NCI-H748 treated with DMSO at 0.1 percent for 48 hours (cell line): ENCODE measurements around the gene ASTN2.

ENCODE experiments used
- DNase-seq: peaks from one replicate; lab custom pipeline; 2025; lab: John Stamatoyannopoulos, UW

Gene ASTN2

DNA sequence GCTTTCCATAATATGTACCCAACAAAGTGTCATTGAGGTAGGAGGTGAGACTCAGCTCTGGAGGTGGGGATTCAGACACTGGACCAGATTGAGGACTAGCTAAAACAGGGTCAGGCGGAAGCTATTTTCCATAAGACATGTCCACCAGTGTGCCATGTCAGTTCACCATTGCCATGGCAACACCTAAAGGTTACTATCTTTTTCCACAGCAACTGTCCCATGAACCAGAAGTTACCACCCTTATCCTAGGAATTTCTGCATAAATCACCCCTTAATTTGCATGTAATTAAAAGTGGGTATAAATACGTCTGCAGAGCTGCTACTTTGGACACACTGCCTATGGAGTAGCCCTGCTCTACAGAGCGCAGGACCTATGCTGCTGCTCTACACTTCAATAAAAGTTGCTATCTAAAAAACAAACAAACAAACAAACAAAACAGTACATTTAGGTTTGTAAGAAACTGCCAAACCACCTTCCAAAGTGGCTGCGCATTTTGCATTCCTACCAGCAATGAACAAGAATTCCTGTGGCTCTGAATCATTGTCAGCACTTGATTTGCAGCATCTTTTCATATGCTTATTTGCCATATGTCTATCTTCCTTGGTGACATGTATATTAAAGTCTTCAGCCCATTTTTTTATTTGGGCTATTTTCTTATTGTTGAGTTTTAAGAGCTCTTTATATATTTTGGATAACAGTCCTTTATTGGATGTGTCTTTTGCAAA lies 745.7 kb downstream of the ASTN2 start:
- no peak for DNase-seq

DNA sequence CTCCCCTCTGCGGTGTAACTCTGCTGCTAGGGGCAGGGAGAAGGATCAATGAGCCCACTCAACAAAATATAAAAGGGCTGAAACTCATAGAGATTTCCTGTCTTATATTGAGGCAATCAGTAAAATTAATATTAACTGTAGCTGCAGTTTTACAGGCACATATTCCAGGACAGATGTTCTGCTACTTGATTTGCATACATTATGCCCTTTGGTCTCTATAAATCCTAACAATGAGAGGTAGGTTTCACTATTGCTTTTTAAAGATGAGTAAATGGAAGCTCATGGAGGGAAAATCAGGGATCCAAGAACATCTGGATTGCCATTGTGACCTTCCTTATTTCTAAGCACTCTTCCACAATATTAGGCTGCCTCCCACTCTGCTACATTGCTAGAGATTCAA lies 751.3 kb downstream of the ASTN2 start:
- DNase-seq, result no peak

DNA sequence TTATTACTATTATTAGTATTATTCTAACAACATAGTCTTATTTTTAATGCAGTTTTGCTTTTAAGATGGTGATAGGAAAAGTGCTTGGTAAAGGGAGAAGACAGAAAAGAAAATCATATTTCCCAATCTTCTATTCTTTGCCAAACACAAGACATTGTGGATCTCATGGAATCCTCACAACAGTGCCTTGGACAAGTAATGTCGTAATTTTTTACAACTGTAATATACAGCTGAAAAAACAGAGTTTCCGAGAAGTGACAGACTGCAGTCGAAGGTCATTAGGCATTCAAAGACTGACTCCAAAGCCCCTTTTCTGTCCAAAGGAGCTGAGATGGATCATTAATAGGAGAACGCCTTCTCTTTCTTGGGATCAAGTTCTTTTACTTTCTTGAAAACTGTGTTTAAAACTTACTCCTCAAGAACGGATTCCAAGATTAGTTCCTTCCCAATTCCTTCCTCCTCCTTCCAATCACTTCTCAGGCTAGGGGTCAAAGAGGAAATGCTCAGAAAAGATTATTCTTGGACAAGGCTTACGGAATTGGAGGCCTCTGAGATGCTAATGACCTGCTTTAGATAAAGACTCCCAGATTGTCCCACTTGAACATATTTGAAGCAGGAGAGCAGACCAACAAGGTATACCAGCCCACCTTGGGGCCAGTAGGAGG lies 752.1 kb downstream of the ASTN2 start:
- no peak for DNase-seq

DNA sequence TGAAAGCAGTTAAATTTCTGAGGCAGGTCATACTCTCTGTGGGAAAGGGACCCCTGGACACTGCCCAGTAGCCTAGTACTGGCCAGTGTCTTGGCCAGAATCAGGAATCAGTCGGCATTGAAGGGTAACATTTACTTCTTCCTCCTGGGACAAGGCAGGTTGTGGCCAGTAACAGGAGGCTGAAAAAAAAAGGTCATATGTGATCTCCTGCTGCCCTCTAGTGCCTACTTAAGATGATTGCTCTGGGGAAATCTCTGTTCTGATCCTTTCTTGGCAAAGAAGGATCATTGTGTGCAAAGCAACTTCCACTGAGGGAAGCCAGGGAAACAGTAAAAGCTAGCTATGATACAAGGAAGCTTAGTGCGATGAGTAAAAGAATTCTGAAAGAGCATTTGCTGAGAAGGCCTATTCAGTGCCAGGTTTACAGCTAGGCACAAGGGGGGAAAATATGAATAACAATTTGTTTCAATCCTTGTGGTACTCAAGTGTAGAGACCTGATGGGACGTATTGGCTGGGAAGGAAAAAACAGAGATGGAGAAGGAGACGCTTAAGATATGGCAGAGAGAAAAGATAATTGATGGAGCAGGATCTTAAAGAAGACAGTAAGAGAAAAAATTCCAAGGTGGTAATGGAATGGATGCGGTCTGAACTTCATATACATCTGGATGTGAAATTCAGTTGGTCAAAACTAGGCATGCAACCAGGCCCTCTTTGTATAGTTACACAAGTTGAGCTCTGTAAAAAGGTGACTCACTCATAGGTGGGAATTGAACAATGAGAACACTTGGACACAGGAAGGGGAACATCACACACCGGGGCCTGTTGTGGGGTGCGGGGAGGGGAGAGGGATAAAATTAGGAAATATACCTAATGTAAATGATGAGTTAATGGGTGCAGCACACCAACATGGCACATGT lies 753.6 kb downstream of the ASTN2 start:
- peak; percentile 63 for DNase-seq

DNA sequence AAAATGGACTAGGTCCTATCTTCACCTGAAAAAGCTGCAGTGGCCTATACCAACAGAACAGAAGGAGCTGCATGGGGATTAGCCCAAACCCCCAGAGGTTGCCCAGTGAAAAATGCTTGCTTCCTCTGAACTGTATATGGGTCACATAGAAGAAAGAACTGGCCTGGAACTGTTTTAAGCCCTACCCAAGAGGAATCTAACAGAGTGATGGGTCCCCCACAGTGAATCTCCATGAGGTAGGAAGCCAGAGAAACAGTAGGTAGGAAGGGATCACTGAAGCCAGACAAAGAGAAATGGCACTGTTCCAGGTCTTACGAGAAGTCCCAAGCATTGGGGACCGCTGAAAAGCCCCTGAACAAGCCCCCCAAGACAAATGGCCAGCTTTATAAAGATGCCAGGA lies 756.6 kb downstream of the ASTN2 start:
- no peak for DNase-seq

DNA sequence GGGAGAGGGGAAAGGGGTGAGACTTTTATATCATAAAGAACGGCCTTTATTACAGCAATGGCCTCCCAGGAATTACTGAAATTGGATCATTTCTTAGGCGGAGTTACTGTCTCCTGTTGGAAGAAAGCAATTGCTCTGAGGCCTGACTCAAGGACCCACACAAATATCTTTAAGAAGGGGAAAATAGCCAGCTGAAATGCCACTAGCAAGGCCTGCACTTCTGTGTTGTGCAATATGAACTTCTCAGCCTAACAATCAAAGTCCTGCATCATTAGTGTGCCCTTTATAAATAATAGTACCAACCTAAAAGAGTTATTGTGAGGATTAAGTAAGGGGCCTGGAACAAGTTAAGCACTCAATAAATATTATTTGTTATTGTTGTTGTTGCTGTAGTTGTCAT lies 757.9 kb downstream of the ASTN2 start:
- no peak for DNase-seq

DNA sequence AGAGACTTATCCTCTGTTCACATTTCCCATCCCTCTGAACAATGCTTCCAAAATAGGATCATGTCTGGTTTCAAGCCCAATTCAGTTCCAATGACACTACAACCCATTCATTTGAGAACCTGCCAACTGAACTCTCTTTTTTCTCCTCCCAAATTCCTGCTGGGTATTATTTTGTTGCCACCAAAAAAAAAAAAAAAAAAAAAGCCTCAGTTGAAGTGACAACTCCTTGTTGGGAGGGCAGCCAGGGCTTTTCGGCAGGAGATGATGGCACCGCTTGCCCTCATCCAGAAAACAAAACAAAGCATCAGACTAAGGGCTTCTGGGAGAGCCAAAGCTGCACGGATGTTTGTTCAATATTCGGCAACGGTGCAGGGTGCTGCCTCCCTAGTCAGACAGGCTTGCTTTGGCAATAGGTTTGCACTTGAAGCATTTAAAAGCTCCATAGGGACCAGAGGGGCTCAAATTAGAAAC lies 758.3 kb downstream of the ASTN2 start:
- DNase-seq, result no peak

DNA sequence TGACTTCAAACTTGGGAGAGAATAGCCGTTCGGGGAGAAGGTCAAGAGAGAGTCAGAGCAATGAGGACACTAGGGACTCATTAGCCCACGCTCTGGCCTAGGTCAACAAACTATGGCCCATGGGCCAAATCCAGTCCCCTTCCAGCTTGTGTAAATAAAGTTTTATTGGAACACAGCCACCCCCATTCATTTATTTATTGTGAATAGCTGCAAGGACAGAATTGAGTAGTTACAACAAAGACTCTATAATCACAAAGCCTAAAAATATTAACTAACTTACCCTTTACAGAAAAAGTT lies 760.9 kb downstream of the ASTN2 start:
- DNase-seq, result no peak

DNA sequence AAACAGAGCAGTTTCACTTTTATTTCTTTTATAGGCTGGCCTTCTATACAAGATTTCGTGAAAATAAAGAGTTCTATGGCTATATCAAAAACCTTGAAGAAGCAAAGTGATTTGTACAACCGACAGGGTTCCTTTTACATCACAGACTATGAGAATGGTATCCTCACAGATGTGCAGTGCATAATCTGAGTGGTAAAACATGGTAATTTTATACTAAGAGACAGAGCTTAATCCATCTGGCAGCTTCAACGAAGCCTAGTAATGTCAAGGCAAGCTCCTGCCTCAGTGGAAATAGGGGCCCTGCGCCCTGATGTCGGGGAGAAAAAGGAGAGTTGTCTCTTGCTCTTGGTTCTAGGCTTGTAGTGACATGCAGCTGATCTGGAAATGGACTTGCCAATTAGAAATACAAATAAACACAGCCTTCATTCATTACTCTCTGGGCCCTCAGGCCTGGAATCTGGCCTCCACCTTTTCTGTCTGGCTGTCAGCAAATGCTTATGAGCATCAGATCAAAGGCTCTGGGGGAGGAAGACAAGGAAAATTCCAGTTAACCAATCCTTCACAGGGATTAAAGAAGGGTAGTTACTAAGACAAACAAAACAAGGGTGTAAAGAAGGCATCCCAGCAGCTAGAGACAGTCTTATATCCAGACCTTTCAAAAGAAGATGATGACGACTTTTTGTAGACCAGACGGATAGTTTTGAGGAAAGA lies 761.4 kb downstream of the ASTN2 start:
- DNase-seq, result no peak

DNA sequence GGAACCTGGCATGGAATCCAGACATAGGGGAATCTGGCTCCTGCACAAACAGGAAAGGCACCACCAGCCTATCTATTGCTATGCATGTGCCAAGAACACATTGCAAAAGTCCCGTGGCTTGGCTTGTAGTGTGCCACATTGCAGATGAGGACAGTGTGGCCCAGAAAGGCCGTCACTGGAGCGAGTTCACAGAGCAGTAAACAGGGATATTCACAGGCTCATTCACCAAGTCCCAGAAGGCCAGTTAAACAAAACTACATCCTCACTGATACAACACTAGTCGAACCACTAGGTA lies 767.4 kb downstream of the ASTN2 start:
- no peak for DNase-seq

DNA sequence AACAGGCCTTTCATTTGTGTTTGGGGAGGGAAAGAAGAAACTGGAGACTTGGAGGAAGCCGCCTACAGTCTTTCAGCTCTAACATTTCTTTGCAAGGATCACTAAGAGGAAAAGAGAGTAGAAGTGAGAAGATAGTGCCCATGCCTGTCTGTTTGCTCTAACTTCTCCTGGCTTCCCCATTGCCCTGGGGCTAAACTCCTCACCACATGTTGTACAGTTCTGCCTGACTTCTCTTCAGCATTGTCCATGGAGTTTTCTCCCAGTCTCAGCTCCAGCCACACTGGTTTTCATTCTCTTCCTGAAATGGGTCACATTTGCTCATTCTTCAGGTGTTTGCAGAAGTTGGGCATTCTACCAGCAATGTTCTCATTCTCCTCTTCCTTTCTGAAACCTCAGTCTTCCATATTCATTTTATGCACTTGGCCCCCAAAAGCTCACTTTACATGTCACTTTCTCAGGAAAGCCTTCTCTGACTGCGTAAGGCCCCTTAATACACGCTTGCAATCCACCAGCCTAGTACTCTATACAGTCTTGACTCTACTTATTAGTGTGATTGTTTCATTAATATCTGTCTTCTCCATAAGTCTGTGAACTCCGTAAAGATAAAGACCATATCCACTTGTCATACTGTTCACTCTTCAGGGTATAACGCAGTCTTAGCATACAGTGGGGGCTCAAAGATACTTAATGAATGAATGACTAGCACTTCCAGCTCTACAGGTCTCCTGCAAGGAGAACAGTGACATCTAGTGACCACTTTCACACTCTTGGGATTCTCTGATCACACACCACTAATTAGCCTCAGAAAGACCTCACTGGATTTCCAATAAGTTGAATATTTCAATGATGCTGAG lies 768.0 kb downstream of the ASTN2 start:
- DNase-seq, result no peak

DNA sequence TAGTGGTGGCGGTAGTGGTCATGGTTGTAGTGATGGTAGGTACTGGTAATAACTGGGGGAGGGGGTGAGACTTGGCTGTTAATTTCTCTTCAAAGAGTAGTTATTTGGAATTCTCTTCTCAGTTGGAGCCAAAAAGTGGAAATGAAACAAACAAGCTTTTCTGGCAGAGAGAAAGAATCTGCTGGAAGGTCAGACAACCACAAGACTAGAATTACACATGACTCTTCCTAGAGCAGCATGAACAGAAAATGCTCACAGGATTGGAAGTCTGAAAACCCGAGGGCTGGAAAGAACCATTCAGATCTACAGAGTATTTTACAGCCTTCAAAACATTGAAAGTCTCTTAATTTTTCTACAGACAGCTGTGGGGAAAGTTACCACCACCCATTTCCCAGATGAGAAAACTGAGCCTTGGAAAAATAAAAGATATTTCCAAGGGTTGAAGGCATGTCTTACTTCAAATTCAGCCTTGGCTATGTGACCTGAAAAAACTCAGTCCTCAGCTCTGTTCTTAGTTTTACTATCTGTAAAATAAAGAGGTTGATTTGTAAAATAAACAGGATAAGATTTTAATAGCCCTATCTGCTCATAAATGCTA lies 770.7 kb downstream of the ASTN2 start:
- DNase-seq, result no peak

DNA sequence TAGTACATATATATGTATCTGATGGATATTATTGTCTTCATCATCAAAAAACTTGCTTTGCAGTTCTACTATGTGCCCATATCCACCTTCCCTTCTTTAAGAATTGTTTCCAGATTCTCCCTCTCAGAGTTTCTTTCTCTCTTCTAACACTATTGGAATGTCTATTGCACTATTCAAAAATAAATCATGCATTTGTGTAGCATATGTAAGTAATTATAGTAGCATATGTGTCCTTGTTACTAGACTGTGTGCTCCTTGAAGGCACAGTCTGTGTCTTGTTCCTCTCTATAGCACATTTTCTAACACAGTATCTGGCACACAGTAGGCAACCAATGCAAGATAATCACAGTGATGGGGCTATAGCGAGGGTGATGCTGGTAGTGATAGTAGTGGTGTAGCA lies 771.2 kb downstream of the ASTN2 start:
- DNase-seq, result no peak

DNA sequence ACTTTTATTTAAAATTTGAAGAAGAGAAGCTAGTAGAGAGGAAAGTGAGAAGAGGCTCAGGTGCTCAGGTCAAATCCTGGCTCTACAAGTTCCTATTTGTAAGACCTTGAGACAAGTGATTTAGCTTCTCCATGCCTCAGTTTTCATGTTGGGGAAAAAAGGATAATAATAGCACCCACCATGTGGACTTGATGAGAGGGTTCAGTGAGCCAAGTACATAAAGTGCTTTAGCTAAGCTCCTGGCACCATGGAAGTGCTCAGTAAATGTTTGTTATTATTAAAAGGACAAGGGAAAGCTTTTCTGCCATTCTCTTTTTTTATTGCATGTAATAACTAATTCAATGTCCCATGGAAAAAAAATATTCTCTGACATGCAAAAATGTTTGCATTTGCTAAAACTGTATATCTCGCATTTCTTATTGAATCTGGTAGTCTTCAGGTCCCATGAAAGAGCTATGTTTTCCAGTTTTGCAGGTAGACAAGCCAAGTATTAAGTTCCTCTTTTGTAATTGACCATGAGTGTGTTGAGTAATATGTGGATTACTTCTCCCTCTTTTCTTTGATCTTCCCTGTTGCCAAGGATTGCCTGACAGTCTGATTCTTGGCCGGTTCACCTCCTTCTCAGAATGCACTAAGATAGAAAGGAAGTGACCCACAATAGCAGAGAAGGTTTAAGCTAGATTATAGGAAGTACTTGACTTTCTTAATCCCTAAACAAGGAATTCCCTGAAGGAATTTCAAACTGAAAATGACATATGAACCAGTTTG lies 773.4 kb downstream of the ASTN2 start:
- no peak for DNase-seq

DNA sequence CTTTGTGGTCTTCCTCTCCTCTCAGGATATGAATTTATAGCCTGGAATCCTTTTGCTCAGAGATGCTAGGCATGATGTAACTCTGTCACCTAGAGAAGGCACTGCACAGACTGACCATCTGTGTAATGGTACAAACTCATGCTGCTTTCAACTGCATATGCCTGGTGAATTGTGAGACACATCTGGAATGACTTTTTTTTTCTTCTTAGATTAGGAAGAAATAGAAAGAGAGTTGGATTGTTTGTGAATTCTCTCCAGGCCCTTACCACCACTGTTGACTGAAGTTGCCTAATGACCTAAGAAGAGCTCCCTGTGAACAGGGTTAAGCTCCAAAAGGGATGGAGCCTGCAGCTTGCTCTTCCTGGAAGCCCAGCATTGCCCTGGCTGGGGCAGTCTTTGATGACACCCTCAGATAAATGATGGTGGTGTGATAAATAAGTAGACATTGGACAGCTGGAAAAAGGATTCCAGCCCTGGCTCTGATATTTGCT lies 775.6 kb downstream of the ASTN2 start:
- no peak for DNase-seq

DNA sequence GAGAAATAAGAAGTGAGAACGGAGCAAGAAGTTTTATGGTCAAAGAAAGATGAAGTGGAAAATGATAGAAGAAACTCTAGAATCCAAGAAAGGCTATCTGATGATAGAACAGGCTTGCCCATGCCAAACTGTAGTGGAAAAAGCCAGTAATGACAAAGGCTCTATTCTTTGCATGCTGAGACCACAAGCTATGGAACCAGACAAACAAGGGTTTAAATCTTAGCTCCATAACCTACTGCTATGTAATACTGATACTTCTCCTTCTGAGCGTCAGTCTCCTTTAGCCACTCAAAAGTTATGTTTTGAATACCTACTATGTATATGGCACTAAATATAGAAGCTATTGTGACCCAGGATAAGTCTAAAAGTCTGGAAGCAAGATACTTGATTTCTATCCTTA lies 778.9 kb downstream of the ASTN2 start:
- DNase-seq, result no peak

DNA sequence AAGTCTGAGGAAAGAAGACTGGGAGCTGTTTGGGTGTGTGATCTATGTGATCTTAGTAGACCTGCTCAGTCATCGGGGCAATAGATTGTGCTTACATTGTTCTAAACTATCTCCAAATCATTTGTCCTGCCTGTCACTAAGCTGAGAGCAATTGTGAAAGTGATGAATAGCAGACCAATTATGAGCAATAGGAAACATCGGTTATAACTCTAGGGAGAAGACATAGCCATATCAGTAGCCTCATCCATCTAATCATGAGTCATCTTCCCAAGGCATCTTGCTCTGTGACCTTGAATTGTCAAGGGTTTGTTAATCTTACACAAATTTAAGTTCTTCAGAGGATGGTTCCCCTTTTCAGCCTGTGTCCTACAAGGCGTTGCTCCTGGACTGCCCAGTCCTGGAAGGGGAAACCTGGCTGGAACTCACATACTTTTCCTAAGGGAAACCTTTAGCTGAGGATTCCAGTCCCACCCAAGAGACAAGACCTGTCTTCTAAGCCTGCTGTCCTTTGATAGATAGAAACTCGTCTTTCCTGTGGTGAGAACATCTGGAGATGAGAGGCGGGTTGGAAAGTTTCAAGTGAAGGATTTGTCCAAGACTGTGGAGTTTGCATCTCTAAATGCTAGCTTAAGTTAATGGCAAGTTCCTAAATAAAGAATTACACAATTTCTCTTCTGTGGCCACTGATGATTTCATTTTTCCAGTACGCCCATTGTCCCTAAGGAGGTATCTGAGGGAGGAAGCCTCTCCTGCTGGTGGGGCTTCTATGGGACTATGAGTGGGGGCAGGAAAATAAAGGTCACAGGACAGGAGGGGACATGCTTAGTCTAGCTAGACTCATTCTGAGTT lies 781.6 kb downstream of the ASTN2 start:
- DNase-seq, result no peak

DNA sequence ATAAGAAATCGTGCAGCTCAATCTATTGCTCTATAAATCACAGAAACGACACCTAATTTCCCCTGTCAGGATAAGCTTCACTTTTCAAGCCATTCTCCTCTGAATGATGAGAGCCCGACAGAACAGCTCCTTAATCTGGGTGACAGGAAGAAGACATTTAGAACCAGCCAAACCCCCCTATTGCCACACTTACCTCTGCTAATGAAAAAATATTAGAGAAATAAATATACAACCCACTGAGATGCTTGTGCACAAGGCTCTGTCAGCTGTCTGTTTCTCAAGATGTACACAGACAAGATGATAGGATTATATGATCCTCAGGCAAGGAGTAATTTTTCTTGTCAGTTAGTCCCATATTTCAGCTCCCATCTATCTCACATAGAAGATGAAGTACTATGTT lies 785.2 kb downstream of the ASTN2 start:
- DNase-seq, result no peak

DNA sequence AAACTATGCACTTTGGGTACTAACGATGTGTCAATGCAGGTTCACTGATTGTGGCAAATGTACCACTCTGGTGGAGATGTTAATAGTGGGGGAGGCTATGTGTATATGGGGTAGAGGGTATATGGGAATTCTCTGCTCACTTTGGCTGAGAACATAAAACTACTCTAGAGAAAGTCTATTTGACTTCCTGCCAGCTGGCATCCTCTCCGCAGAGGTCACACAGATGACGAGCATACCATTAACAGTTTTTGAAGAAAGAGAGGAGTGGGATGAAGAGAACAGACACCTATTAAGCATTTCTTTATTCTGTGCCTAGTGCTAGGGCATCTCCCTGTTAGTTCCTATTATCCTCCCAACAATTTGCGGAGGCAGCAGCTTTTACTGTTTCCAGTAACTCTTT lies 786.1 kb downstream of the ASTN2 start:
- no peak for DNase-seq
